NOMO-1 treated with dmso at 0.1 percent for 144 hours (cell line): Measurements from ENCODE around the gene PARP2.
"Not testable (repeated sequence)": the region's sequence is repeated elsewhere in the genome, so short reads cannot be mapped to it uniquely, and the experiment has no call there.

Experiments used
- DNase-seq: peaks from one replicate; lab custom pipeline; 2025; ENCODE audit not compliant: unreplicated experiment; lab: John Stamatoyannopoulos, UW

The PARP2 gene

DNA sequence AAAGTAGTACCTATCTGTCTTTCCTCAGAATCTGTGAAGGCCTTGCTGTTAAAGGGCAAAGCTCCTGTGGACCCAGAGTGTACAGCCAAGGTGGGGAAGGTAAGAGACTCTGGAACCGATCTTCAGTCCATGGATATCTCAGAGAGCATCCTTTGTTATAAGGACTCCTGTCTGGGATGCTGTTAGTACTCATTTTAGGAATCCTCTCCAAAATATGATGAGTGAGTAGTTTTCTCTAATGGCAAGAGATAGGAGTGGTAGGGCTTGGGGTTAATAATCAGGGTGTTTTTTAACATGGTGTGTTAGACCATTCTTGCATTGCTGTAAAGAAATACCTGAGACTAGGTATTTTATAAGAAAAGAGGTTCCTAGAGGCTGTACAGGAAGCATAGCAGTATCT lies 1.9 kb downstream of the PARP2 start:
- DNase-seq: no peak

DNA sequence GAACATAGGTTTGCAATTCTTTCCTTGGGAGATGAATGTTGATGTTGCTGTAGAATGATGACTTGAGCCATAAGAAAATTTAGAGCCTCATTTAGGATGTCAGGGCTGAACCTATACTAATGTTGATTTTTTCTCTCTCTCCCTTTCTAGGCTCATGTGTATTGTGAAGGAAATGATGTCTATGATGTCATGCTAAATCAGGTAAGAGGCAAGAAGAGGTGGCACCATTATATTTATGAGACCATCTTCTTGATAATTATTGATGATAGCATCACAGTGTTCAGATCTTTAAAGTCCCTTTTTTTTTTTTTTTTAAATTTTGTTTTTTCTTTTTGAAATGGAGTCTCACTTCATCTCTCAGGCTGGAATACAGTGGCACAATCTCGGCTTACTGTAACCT lies 3.3 kb downstream of the PARP2 start:
- DNase-seq: no peak

DNA sequence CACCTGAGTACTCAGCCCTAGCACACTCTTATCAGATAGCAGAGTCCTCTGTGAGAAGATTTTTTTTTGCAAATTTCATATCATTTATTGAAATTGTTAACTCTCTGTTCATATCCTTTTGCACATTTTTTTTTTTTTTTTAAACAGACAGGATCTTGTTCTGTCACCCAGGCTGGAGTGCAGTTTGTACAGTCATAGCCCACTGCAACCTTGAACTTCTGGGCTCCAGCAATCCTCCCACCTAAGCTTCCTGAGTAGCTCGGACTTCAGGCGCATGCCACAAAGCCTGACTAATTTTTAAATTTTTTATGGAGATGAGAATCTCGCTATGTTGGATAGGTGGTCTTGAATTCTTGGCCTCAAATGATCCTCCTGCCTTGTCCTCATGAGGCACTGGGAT lies 4.3 kb downstream of the PARP2 start:
- no peak for DNase-seq

DNA sequence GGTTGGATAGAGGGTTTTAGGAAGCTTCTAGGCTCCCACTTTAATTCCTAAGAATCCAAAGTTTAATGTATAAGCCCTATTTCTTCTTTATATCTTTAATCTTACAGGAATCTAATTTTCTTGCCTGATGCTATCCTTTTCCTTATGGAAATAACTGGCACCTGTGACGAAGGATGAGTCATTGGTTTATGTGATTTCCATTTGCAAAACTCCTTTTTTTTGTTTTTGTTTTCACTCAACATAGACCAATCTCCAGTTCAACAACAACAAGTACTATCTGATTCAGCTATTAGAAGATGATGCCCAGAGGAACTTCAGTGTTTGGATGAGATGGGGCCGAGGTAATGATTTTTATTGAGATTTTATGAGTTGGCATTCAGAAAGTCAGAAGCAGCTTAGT lies 6.8 kb downstream of the PARP2 start:
- no peak for DNase-seq

DNA sequence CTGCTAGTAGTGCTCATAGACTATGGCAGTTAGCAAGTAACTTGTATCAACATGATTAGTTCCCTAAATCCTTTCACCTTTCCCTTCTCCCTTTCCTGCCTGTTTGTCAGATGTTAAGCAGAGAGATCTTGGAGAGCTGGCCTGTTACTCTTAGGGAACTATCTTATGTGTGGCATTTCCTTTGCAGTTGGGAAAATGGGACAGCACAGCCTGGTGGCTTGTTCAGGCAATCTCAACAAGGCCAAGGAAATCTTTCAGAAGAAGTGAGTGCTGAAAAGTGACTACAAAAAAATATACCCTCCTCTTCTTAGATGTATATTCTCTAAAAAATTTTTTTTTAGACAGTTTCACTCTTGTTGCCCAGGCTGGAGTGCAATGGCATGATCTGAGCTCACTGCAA lies 7.4 kb downstream of the PARP2 start:
- no peak for DNase-seq

DNA sequence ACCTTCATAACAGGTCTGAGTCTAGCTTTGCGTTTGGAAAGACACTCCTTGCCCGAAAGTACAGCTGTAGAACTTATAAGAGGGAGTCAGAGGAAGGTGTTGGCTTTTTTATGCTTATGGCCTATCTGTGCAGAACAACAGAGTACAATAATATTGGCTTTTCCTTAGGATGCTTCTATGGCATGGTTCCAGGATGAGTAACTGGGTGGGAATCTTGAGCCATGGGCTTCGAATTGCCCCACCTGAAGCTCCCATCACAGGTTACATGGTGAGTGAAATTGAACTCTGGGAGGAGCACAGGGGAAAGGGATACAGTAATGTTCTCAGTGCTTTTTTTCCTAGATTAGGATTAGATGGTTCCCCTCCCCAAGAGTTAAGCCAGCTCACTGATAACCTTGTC lies 13.0 kb downstream of the PARP2 start:
- DNase-seq: no peak

DNA sequence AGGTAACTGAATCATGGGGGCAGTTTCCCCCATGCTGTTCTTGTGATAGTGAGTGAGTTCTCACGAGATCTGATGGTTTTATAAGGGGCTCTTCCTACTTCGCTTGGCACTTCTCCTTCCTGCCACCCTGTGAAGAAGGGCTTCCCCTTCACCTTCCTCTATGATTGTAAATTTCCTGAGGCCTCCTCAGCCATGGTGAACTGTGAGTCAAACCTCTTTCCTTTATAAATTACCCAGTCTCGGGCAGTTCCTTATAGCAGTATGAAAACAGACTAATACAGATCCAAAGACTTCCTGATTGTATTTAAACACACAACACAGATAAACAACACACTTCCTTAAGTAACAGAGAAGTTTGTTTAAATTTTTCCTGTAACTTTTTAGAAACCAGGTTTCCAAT lies 15.0 kb downstream of the PARP2 start:
- DNase-seq: not testable (repeated sequence)

DNA sequence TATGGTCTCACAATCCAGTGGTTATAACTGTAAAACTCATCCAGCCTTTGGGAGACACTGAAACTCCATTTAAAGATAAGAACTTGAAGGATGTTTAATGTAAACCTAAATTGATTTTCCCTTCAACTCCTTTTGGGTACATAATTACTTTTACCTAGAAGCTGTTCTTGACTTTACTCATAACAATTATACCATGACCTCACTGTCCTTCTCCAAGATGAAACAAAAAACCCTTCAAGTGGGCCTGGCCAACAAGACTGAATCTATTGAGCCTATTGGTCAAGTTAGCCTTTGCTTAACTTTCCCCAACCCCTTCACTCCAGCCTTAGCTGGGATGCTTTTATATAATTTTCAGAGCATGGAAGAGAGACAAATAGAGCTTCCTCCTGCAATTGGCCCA lies 22.5 kb downstream of the PARP2 start:
- no peak for DNase-seq

DNA sequence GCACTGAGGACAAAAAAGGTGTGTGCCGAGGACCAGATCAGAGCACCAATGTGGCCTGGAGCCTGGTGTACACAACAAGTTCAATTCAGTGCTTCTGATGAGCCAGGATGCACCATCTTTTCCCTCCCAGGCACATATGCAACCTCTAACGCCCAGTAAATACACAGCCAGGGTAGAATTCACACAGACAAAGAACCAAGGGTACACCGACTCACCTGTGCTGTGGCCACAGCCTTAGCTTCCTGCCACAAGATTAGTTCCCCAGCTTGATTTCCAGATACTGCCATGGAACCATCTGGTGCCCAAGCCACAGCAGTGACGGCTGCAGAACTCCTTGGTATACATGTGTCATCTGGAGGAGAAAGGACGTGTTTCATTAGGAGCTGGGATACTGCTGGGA lies 29.4 kb downstream of the PARP2 start:
- no peak for DNase-seq

DNA sequence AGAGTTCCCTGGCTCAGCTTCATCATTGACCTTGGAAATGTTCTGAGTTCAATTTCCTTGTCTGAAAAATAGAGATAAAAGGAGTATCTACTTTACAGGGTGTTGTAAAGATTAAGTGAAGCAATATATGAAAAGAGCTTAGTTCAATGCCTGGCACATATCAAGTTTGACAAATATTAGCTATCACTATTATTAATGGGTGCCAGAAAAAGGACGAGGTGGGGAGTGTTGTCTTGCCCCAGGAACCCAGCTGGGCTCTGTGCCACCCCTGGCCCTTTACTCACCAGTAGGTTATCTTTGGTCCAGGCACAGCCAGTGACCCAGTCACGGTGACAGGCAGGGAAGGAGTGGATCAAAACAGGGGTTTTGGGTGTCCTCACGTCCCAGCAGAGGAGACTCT lies 32.0 kb downstream of the PARP2 start:
- no peak for DNase-seq

DNA sequence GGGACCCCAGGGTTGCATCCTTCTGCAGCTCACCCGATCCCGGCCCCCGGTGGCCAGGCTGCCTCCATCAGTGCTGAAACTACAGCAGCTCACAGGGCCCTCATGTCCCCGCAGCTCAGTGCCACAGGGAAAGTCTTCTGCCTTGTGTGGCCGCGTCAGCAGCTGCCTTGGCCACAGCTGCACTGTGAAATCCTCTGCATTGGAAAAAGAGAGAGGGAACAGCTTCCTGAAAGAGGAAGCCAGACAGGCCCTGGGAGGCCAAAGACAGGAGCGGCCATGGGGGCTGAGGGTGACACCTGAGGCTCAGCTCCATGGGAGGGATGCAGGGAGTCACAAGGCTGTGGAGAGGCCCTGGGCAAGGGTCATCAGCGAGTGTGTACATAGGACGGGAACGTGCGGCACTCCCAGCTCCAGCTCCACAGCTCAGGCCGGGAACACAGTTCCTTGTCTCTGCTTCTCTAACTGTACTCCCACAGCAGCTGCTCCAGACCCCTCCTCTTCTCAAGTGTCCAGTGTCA lies 32.7 kb downstream of the PARP2 start:
- no peak for DNase-seq

DNA sequence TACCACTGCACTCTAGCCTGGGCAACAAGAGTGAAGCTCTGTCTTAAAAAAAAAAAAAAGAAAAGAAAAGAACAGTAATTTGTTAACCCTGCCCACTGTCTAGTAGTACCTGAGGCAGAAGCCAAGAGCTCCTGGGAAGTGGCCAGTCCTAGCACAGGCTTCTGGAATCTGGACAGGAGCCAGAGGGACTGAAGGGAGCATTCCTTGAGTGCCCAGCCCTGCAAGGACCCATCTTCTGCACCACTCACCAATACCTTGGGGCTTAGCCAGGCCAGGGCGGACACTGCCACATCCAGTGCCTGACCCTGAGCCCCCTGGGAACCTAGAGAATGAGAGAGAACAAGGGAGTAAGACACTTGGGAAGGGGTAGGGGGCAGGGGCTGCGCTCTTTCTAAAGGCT lies 33.7 kb downstream of the PARP2 start:
- no peak for DNase-seq

DNA sequence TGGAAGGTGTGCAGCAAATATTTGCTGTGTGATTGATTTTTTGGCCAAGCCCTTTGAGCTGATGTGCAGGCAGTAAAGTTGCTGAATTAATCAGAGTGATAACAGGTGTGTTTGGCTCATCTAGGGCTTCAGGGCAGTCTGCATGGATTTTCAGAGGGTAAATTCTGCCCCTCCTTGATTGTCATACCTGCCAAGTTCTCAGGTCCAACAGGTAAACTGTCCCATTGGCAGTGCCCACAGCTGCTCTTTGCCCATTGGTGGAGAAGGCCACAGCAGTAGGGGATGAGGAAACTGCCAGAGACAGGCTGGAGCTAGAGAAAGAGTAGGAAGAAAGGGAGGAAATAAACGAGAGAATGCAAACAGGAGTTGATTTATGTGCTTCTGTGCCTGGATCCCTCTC lies 36.3 kb downstream of the PARP2 start:
- DNase-seq: no peak

DNA sequence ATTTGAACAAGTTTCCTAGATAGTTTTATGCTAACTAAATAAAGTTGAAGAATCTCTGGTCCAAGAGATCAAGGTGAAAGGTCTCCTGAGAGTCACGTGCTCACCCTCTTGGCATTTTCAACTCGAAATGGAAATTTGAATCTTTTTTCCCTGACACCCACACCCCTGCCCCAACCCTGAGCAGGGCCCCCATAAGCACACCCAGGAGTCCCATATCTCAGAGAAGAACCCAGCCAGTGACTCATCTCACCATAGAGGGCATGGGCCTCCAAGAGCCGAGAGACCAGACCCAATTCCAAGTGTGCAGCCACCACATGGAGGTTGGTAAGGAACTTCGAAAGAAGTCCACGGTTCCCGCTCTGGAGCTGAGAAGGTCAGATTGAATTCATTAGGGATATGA lies 37.2 kb downstream of the PARP2 start:
- no peak for DNase-seq

DNA sequence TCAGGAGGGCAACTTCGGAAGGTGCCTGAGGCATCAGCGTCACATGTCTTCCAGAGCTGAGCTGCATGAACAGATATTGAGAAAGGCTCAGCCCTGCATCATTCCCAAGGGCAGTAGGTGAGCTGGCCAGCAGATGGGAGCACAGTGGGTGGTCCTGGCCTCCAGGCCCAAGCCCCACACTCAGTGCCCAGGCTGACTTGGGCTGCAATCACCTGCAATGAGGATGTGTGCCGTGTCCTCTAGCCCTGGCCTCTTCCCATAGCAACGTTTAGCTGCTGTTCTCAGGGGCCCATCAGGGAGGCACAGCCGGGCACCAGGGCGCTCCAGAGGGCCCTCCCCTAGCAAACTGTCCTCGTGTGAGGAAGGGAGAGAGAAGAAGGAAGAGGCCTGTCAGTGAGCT lies 37.9 kb downstream of the PARP2 start:
- no peak for DNase-seq

DNA sequence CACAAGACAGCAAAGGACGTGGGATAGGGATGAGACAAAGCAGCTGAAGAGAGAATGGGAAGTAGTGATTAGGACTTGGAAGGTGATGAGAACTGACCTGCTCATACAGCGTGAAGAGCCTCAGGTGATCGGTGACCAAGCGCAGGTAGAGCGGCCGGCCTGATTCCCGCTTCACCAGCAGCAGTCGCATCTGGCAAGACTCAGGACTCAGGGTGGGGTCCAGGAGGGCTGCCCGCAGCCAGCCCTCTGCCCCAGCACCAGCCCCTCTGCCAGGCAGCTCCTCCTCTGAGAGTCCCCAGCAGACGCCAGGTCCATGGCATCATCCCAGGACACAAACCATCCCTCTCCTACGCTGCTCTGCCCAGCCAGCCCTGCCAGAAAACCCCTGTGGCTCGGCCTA lies 39.1 kb downstream of the PARP2 start:
- no peak for DNase-seq

DNA sequence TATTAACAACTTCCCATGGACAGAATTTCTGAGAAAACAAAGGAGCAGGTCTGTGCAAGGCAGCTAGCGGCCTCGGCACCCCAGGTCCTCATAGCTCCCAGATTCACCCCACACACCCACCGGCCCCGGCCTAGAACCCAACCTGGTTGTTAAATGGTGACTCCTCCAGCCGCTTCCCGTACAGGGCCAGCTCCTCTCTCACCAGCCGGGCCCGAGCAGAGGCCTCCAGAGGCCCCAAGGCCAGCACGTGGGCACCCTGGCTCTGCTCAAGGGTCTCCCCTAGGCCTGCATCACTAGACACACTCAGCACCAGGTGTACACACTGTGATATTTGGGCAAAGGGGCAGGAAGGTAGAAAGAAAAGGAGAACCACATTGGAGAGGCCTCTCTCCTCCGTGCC lies 39.6 kb downstream of the PARP2 start:
- DNase-seq: no peak

DNA sequence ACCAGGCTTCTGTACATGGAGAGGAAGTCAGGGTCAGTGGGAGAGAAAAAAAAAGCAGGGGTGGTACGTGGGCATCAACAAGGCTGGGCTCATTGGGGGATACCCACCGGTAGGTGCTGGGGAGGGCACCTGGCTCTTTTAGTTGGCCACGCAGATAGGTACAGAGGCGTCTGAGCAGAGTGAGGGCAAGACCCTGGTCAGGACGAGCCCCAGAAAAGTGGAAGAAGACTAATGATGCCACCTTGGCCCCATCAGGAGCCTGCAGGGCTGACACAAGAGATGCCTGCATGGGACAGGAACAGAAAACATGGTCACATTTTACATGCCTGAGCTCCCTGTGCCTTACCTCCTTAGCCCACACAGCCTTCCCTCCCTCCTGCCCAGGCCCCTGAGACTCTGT lies 40.2 kb downstream of the PARP2 start:
- DNase-seq: no peak

DNA sequence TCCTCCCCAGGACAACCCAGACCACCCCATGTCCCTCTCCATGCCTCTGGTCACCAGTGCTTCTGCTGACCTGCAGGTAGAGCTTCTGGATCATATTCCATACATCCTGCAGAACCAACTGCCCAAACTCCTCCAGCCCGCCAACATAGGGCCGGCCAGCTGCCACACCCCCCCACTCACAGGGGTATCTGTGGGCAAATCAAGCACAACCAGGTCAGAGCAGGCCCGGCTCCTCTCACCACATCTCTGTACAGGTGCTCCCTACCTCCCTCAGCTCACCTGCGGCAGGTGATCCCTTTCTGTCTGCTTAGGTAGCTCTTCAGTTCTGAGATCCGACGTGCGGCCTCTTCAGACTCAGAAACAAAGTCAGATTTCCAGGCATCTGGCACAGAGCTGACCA lies 40.9 kb downstream of the PARP2 start:
- no peak for DNase-seq

DNA sequence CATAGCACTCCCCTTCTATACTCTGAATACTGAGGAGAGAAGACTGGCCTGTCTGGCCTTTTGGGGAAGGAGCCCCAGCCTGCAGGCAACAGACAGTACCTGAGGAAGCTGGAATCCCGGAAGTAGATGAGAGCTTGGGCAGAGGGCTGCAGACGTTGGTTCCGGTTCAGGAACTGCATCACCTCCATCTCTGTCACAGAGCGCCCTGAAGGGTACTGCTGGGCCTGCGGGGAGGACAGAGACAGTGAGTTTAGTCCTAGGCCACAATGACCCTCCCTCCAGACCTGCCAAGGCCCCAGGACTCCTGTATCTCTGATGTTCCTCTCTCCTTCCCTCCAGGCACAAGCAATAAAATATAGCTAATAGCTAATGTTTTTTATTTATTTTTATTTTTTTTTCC lies 41.5 kb downstream of the PARP2 start:
- DNase-seq: no peak

DNA sequence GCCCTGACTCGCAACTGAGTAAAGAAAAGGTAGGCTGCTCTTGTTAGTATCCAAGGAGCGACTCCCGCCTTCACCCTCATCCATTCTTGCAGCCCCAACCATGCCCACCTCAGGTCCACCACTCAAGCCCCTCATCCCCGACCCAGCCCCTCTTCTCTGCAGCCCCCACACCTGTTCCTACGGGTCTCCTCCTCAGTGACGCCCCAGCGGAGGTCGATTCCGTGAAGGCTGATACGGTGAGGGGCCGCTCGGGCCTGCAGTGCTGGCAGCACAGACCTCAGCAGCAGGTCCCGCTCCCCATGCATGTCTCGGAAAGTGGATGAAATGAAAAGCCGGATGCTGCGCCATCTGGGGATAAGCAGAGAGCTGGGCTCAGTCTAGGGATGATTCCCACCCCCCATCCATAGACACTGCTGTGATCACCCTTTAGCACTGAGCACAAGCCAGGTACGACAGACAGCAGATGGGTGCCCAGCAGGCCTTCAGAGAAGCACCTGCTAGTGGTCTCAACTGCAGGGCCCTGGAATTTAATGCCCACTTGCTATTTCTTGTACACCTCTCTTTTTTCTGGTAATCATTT lies 42.9 kb downstream of the PARP2 start:
- DNase-seq: no peak

DNA sequence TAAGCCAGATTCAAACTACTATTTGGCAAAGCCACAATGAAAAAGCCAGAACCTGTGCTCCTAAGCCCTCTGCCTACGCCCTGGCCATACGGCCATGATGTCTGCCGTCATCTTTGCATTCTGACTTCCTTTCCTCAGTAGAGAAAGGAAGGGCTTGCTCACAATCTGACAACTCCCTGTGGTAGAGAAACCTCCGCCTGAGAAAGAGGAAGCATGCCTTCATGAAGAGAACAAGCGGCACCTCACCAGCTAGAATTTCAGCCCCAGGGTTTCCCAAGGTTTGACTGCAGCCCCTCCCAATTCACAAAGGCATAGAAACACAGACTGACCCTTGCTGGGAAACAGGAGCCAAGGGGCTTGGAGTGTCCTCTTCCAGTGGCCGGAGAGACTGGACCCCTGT lies 44.1 kb downstream of the PARP2 start:
- peak; percentile 55 for DNase-seq

DNA sequence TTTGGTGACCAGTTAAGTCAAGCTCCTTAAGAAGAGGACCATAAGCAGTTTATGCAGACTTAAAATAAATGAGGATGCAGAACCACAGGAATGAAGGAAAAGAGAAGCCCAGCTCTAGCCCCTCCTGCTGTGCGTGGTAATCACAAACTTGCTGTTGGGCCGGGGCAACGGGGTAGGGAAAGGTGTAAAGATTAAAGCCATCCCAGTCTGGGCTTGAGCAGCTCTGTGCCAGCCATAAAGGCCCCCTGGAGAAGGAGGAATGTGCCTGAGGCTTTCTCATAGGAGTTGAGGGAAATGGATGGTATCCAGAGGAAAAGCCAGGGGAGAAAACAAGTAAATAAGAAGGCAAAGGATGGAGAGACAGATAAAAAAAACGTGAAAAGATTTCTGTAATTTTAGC lies 44.7 kb downstream of the PARP2 start:
- DNase-seq: no peak

DNA sequence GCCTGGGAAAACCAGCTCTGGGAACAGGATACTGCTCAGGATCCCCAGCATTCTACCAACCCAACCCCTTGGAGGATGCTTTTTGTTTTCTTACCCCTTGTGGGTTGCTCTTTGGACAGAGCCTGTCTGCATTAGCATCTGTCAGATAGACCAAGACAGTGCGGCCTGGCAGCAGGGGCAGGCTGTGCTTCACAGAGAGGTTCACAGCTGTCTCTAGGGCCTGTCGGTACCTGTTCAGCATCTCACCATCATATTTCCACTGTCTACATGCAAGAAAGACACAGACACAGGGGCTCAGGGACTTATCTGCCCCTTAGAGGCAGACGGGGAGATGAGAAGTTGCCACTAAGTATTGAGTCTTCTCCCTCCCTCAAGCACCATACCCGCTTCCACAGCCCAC lies 48.1 kb downstream of the PARP2 start:
- no peak for DNase-seq
